Measurements from ENCODE around the gene DPP6.

The DPP6 gene

DNA sequence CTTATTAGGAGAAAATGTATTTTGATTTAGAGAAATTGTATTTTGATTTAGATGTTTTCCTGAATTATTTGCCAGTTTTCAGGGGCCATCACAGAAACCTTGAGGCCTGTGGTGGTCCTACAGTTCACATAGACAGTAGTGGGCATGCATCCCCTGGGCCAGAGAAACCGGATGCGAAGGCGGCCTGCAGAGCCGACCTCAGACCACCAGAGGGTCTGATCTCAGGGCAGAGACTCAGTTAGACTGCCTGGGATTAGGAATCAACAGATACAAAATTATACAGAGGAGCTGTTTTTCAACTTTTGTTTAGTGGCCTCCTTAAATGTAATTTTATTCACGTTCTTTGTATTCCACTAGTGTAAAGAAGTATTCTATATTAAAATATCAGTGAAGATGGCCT, 792.3 kb downstream of the DPP6 start:
- DNase-seq = no peak
- TF ChIP-seq GATA1 (IDR thresholded peaks at IDR 0.05; ENCODE audit: low read depth, low read length) = no peak
- no peak for TF ChIP-seq POLR2A (IDR thresholded peaks at IDR 0.05; ENCODE audit: low read length)

DNA sequence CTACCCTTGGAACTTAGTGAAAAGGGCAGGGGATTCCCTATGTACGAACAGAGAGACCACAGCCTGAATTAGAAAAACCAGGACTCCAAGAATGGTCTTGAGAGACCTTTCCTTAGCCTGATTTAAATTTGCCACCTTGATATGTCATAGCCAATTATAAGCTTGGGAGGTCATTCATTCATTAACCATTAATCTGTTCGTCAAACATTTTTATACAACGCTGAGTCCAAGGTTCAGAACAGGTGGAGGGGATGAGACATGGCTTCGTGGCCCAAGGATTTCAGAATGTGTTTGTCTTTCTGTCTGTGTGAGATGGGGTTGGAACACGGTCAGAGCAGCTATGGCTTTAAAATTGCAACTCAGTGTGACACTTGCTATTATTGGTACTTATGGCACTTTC, 792.8 kb downstream of the DPP6 start:
- TF ChIP-seq POLR2A (IDR thresholded peaks at IDR 0.05; ENCODE audit: low read length) = no peak
- TF ChIP-seq GATA1 (IDR thresholded peaks at IDR 0.05; ENCODE audit: low read depth, low read length) = no peak
- no peak for DNase-seq

DNA sequence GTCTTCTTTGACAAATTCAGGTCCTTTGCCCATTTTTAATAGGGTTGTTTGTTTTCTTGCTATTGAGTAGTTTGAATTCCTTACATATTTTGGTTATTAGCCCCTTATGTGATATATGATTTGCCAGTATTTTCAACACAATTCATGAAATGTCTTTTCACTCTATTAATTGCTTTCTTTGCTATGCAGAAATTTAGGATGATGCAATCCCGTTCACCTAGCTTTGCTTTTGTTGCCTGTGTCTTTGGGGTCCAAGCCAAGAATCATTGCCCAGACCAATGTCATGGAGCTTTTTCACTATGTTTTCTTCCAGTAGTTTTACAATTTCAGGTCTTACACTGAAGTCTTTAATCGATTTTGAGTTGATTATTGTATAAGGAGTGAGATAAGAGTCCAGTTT, 796.3 kb downstream of the DPP6 start:
- no peak for TF ChIP-seq GATA1 (IDR thresholded peaks at IDR 0.05; ENCODE audit: low read depth, low read length)
- TF ChIP-seq POLR2A (IDR thresholded peaks at IDR 0.05; ENCODE audit: low read length) = no peak

DNA sequence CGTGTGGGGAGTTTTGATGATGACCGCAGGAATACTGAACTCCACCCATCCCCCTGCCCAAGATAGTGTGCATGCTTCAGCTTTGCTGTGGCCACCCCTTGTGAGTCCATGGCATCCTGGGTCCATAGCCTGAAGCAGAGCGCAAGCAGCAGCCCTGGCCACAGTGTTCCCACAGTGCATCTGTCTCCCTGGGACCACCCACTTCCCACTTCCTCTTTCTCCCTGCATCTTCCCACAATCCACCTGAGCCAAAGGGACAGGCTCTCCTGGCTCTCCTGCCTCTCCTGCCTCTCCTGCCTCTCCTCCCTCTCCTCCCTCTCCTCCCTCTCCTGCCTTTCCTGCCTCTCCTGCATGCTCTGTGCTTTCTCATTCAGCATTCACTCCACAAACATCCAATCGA, 800.0 kb downstream of the DPP6 start:
- no peak for TF ChIP-seq GATA1 (IDR thresholded peaks at IDR 0.05; ENCODE audit: low read depth, low read length)
- no peak for TF ChIP-seq POLR2A (IDR thresholded peaks at IDR 0.05; ENCODE audit: low read length)
- DNase-seq = no peak

More for the DNA sequence above, 796.3 kb downstream of the DPP6 start:
- DNase-seq = no peak

GRCh38 chr7:154853063-154853726, 801.0 kb downstream of the DPP6 start:
- DNase-seq = no peak
- no peak for TF ChIP-seq POLR2A (IDR thresholded peaks at IDR 0.05; ENCODE audit: low read length)
- no peak for TF ChIP-seq GATA1 (IDR thresholded peaks at IDR 0.05; ENCODE audit: low read depth, low read length)

GRCh38 chr7:154853727-154854095, 801.5 kb downstream of the DPP6 start:
- DNase-seq = no peak
- TF ChIP-seq POLR2A (IDR thresholded peaks at IDR 0.05; ENCODE audit: low read length) = no peak
- TF ChIP-seq GATA1 (IDR thresholded peaks at IDR 0.05; ENCODE audit: low read depth, low read length) = no peak

GRCh38 chr7:154854836-154855235, 802.6 kb downstream of the DPP6 start:
- TF ChIP-seq POLR2A (IDR thresholded peaks at IDR 0.05; ENCODE audit: low read length) (no peak), GATA1 (IDR thresholded peaks at IDR 0.05; ENCODE audit: low read depth, low read length) (no peak)
- no peak for DNase-seq

GRCh38 chr7:154855366-154855765, 803.2 kb downstream of the DPP6 start:
- no peak for TF ChIP-seq GATA1 (IDR thresholded peaks at IDR 0.05; ENCODE audit: low read depth, low read length)
- DNase-seq = no peak

- no peak for TF ChIP-seq POLR2A (IDR thresholded peaks at IDR 0.05; ENCODE audit: low read length)
- TF ChIP-seq GATA1 (IDR thresholded peaks at IDR 0.05; ENCODE audit: low read depth, low read length) = no peak
- no peak for DNase-seq
These were observed 804.5 kb downstream of the DPP6 start for GRCh38 chr7:154856733-154857132.

DNA sequence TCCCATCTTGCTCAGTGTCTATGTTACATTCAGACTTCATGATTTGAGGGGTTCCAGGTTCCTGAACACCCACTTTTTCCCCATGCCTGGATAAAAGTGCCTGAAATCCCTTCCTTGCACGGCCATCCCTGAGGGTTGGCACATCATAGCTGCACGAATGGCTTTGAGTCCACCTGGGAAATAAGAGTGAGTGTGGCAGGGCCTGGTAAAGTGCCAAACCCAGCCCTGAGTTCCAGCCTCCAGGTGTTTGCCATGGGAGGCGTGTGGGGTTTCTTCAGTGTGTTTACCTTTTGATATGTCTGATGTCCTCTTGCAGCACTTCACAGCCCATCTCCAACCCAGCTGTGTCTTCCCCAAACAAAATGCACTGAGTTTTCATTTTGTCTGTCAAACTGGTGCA, 805.0 kb downstream of the DPP6 start:
- DNase-seq = no peak
- TF ChIP-seq GATA1 (IDR thresholded peaks at IDR 0.05; ENCODE audit: low read depth, low read length) (no peak), POLR2A (IDR thresholded peaks at IDR 0.05; ENCODE audit: low read length) (no peak)

DNA sequence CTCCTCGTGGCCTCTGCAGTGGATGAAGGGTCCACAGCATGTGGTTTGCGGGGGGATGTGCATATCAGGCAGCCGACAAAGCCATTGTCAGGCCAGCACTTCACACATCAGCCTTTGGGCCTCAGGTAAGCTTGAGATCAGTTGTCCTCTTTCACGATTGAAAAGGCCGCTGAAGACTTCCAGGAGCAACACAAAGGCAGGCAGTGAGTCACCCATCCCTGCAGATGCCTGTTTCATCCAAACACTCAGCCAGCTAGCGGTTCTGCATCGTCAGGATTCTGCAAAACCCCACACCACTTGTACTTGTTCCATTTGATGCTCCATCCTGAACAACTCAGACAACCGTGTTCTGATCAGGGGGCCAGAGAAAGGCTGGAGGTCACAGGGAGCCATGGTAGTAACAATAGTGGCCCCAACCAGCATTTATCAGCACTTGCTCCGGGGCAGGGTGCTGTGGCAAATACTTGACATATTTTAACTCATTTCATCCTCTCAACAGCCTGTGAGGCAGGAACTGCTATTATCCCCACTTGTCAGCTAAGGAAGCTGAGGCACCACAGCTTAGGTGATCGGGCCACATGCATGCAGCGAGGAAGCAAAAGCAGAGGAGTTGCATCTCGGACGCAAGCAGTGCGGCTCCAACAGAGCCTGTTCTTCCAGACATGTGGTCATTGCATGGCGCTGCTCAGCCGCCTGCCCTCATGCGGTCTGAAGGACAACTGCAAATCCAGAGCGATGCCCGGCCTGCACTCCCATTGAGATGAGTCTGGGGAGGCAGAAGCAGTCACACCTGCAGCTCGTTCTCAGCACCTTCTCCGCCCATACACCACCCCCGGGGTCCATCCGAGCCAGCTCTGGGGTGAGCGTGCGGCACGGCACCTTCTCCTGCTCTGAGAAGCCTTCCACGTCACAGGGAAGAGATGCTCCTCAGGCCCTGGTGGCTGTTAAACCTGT, 805.8 kb downstream of the DPP6 start:
- no peak for TF ChIP-seq GATA1 (IDR thresholded peaks at IDR 0.05; ENCODE audit: low read depth, low read length)
- no peak for TF ChIP-seq POLR2A (IDR thresholded peaks at IDR 0.05; ENCODE audit: low read length)
- DNase-seq = no peak

DNA sequence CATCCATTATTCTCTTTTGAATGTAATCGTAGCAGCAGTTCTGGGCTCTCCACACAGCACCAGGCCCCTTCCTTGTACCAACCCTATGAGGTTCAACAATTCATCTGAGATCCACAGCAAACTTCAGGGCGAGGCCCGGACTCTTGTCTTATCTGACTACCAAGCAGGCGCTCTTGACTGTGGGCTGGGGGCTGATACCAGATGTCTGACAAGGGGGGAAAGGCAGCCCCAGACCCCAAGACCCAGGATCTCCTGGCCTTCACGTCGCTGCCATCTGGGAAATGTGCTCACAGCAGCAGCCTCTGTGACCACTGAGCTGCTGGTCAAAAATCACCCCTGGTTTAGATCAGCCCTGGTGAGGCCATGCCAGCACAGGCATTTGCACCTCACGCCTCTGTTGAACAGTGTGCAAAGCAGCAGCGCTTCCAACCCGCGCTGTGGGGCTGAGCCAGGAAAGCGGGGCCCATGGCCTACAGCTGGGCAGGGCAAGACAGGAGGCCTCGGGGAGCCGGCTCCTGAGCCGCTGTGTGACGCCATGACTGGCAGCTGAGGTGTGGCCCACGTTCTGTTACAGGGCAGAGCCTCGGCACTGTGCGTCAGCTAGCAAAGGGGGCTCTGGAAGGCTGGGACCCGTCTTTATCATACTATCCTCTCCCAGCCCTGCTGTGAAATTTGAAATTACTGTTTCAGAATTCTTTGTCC, 806.8 kb downstream of the DPP6 start:
- no peak for TF ChIP-seq POLR2A (IDR thresholded peaks at IDR 0.05; ENCODE audit: low read length)
- TF ChIP-seq GATA1 (IDR thresholded peaks at IDR 0.05; ENCODE audit: low read depth, low read length) = no peak
- DNase-seq = peak; percentile 16 to 68

- no peak for DNase-seq
- TF ChIP-seq GATA1 (IDR thresholded peaks at IDR 0.05; ENCODE audit: low read depth, low read length) = no peak
- TF ChIP-seq POLR2A (IDR thresholded peaks at IDR 0.05; ENCODE audit: low read length) = no peak
These were observed 807.8 kb downstream of the DPP6 start for GRCh38 chr7:154859747-154860620.
